PC-3 (cell line): Measurements from ENCODE around the gene RFESD. TPM values are rescaled to one million over a fixed set of nuclear protein-coding genes. Genes with fewer than 3 reads are reported as not detected.

Source experiments
- ATAC-seq: fragments of 200-7000 bp; cut with Tn5 transposase; 2 replicates; pipeline ENCODE4 v1.9.1; 2020; ENCODE audit warnings: mild to moderate bottlenecking, moderate library complexity
- BruUV-seq: library from RNA; stranded (reverse); fragments of 400-500 nt; replicated peaks from 2 replicates; lab custom pipeline; 2021; lab: Mats Ljungman, UMichigan
- CTCF ChIA-PET: fragments of 300-600 bp; sonication (Branson Sonifier 250); formaldehyde crosslinking; loops from one replicate; lab custom pipeline; 2022; ENCODE audit warnings: antibody characterized with exemption; lab: Charles Lee
- POLR2A ChIA-PET: fragments of 300-600 bp; sonication (Branson Sonifier 250); formaldehyde crosslinking; loops from one replicate; lab custom pipeline; 2022; ENCODE audit warnings: antibody characterized with exemption; ENCODE audit not compliant: unreplicated experiment; lab: Charles Lee
- DNase-seq: peaks from one replicate; pipeline ENCODE4 v3.0.0-alpha.2; 2015
- H2AFZ ChIP-seq: fragments of 300-600 bp; sonication (generic); 2 replicates; pipeline ENCODE4 v1.6.0; 2016; ENCODE audit warnings: antibody characterized with exemption, low read length
- H3F3A ChIP-seq: fragments of 300-600 bp; sonication (generic); one replicate; pipeline ENCODE4 v1.6.0; 2017; ENCODE audit warnings: antibody characterized with exemption, low read length, control low read depth, mild to moderate bottlenecking; ENCODE audit not compliant: unreplicated experiment
- H3K27ac ChIP-seq: fragments of 300-600 bp; sonication (generic); 2 replicates; pipeline ENCODE4 v1.5.1; 2016; ENCODE audit warnings: mild to moderate bottlenecking, low read length
- H3K27me3 ChIP-seq: fragments of 300-600 bp; sonication (generic); 2 replicates; pipeline ENCODE4 v1.6.1; 2016; ENCODE audit warnings: low read length, mixed read lengths
- H3K36me3 ChIP-seq: fragments of 300-600 bp; sonication (generic); 2 replicates; pipeline ENCODE4 v1.6.1; 2016; ENCODE audit warnings: low read depth, mixed run types, low read length, mixed read lengths
- H3K4me1 ChIP-seq: fragments of 300-600 bp; sonication (generic); 2 replicates; pipeline ENCODE4 v1.5.1; 2016; ENCODE audit warnings: low read length; ENCODE audit not compliant: insufficient read depth
- H3K4me2 ChIP-seq: fragments of 300-600 bp; sonication (generic); 2 replicates; pipeline ENCODE4 v1.6.0; 2016; ENCODE audit warnings: low read length
- H3K4me3 ChIP-seq: fragments of 300-600 bp; sonication (generic); 2 replicates; pipeline ENCODE4 v1.5.1; 2016; ENCODE audit warnings: mild to moderate bottlenecking, low read length, mixed read lengths
- H3K79me2 ChIP-seq: fragments of 300-600 bp; sonication (generic); 2 replicates; pipeline ENCODE4 v1.6.1; 2017; ENCODE audit warnings: low read length, mixed read lengths
- H3K9ac ChIP-seq: fragments of 300-600 bp; sonication (generic); 2 replicates; pipeline ENCODE4 v1.6.0; 2016; ENCODE audit warnings: mild to moderate bottlenecking, low read length
- H3K9me2 ChIP-seq: fragments of 300-600 bp; sonication (generic); replicated peaks from 2 replicates; pipeline ENCODE4 v1.6.1; 2016; ENCODE audit warnings: mixed run types, low read length, mixed read lengths
- H3K9me3 ChIP-seq: fragments of 300-600 bp; sonication (generic); 2 replicates; pipeline ENCODE4 v1.6.1; 2016; ENCODE audit warnings: low read length, mixed read lengths
- H4K20me1 ChIP-seq: fragments of 300-600 bp; sonication (generic); 2 replicates; pipeline ENCODE4 v1.6.1; 2016; ENCODE audit warnings: low read length, mixed read lengths
- CTCF ChIP-seq: fragments of 300-600 bp; sonication (generic); conservative IDR thresholded peaks from 2 replicates; pipeline ENCODE4 v1.5.1; 2017; ENCODE audit warnings: antibody characterized with exemption, low read depth, mild to moderate bottlenecking, low read length
- EZH2 ChIP-seq: fragments of 300-600 bp; sonication (generic); IDR thresholded peaks from one replicate; pipeline ENCODE4 v1.6.1; 2017; ENCODE audit warnings: antibody characterized with exemption, mild to moderate bottlenecking, low read length; ENCODE audit not compliant: unreplicated experiment
- EZH2phosphoT487 ChIP-seq: fragments of 300-600 bp; sonication (generic); IDR thresholded peaks from 2 replicates; pipeline ENCODE4 v1.6.1; 2018; ENCODE audit warnings: mild to moderate bottlenecking, antibody characterized with exemption, low read length, borderline replicate concordance
- intact Hi-C: fragments of 100-400 bp; cut with micrococcal nuclease; formaldehyde crosslinking; loops from 2 replicates; pipeline ENCODE4 v1.9.0; 2023
- total RNA-seq: library from RNA; depleted of rRNA; stranded (reverse); fragments of >200 nt; gene quantifications from 2 replicates; pipeline ENCODE4 v1.2.3, GENCODE V29; 2014

RFESD gene
- total RNA-seq, 1 experiment from 2014 or later: 0.36 TPM

GRCh38 chr5:95623706-95624105 lies 22.9 kb upstream of the RFESD start:
- TF ChIP-seq EZH2phosphoT487 (no peak), CTCF (no peak), EZH2 (no peak)
- Histone ChIP-seq H3K4me3 (no peak overlapping the region), H2AFZ (no peak overlapping the region), H3K9me3 (no peaks in the 10 kb centered on the region), H4K20me1 (no peaks in the 10 kb centered on the region), H3K9me2 (no peaks in the 10 kb centered on the region), H3K36me3 (no peaks in the 10 kb centered on the region), H3K4me2 (no peak overlapping the region), H3K9ac (no peak overlapping the region), H3K27ac (no peak overlapping the region), H3K79me2 (no peaks in the 10 kb centered on the region), H3K4me1 (no peaks in the 10 kb centered on the region), H3F3A (no peaks in the 10 kb centered on the region), H3K27me3 (0 out of 2 replicates have a peak, but pooled peaks cover 9% of the 10 kb centered on the region)
- CTCF ChIA-PET: no interaction called here
- POLR2A ChIA-PET: no interaction called here
- intact Hi-C loops: no loop called here
- ATAC-seq (no peak), DNase-seq (no peak)
- no TSS peak for BruUV-seq

DNA sequence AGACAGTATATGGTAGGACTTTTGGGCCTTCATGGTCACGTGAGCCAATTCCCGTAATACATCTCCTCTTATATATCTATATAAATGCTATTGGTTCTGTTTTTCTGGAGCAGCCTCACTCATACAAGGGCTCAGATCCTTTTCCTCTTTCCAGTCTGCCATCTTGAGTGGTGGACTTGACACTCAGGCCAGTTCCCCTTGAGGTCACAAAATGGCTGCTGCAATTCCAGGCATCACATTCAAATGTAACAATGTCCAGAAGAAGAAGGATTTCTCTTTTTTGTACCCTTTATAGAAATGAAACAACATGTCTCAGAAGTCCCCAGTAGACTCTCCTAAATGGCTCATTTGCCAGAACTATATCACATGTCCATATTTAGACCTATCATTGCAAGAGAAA lies 22.2 kb upstream of the RFESD start:
- H3K27me3 ChIP-seq: 0 out of 2 replicates have a peak, but pooled peaks cover 9% of the 10 kb centered on the region
- H3K9ac ChIP-seq: no peak overlapping the region
- H3K9me2 ChIP-seq: no peaks in the 10 kb centered on the region
- CTCF ChIA-PET: no interaction called here
- H3K36me3 ChIP-seq: no peaks in the 10 kb centered on the region
- BruUV-seq: no TSS peak
- no peaks in the 10 kb centered on the region for H3K4me1 ChIP-seq
- H3K27ac ChIP-seq: no peak overlapping the region
- H3K4me3 ChIP-seq: no peak overlapping the region
- no peaks in the 10 kb centered on the region for H4K20me1 ChIP-seq
- H3K79me2 ChIP-seq: no peaks in the 10 kb centered on the region
- intact Hi-C loops: no loop called here
- ATAC-seq (no peak), DNase-seq (no peak)
- POLR2A ChIA-PET: no interaction called here
- TF ChIP-seq CTCF: no peak
- no peak for TF ChIP-seq EZH2
- TF ChIP-seq EZH2phosphoT487: no peak
- no peak overlapping the region for H3K4me2 ChIP-seq
- H2AFZ ChIP-seq: no peak overlapping the region
- H3F3A ChIP-seq: no peaks in the 10 kb centered on the region
- H3K9me3 ChIP-seq: no peaks in the 10 kb centered on the region

GRCh38 chr5:95626701-95627100 lies 19.9 kb upstream of the RFESD start:
- DNase-seq: no peak
- H3K4me1 ChIP-seq: peaks cover 10% of the 10 kb centered on the region

More at GRCh38 chr5:95626701-95627100, 19.9 kb upstream of the RFESD start:
- Histone ChIP-seq H3F3A (no peaks in the 10 kb centered on the region), H3K79me2 (no peaks in the 10 kb centered on the region), H4K20me1 (no peaks in the 10 kb centered on the region), H3K9ac (no peak overlapping the region), H3K4me3 (no peak overlapping the region), H3K9me2 (no peaks in the 10 kb centered on the region), H3K4me2 (no peak overlapping the region), H3K9me3 (no peaks in the 10 kb centered on the region), H3K27me3 (no peaks in the 10 kb centered on the region), H3K36me3 (no peaks in the 10 kb centered on the region), H3K27ac (no peak overlapping the region), H2AFZ (no peak overlapping the region)
- intact Hi-C loops: no loop called here
- no peak for TF ChIP-seq EZH2phosphoT487
- no peak for TF ChIP-seq EZH2
- no peak for TF ChIP-seq CTCF
- no peak for ATAC-seq
- no TSS peak for BruUV-seq
- ChIA-PET POLR2A (no interaction called here), CTCF (no interaction called here)
